Measurements from ENCODE around the gene HAP1. TPM values are rescaled to one million over a fixed set of nuclear protein-coding genes. Genes with fewer than 3 reads are reported as not detected.

HAP1 gene
- total and polyA plus RNA-seq, 8 donors: 0.31 to 0.85 (median 0.49) TPM; not detected in 4

DNA sequence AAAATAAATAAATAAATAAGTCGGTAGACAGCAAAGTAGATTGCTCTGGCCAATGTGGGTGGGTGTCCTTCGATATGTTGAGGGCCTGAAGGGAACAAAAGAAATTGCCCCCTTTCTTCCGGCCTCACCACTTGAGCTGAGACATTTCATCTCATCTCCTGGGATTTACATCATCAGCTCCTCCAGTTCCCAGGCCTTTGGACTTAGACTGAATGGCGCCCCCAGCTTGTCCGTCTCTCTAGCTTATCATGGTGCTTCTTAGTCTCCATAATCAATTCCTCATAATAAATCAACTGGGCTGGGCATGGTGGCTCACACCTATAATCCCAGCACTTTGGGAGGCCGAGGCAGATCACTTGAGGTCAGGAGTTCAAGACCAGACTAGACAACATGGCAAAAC is 13.8 kb upstream of the HAP1 start:
- no peak overlapping the region for H3K27ac ChIP-seq
- no peak for TF ChIP-seq POLR2A (IDR thresholded peaks at IDR 0.05)
- H3K9me3 ChIP-seq: no peaks in the 10 kb centered on the region
- peaks cover 0 to 14% (median 3%) of the 10 kb centered on the region in 4 donors for H3K36me3 ChIP-seq
- no peak for DNase-seq
- WGBS, 5 donors: 83 to 89% (median 88%) methylated on average over 6 of the region's 6 CpGs
- H3K4me1 ChIP-seq: no peaks in the 10 kb centered on the region
- H3K27me3 ChIP-seq: no peaks in the 10 kb centered on the region
- H3K4me3 ChIP-seq: no peak overlapping the region
- intact Hi-C loops (cut with DNase I; ENCODE audit: low total_unique reads): no loop called here

DNA sequence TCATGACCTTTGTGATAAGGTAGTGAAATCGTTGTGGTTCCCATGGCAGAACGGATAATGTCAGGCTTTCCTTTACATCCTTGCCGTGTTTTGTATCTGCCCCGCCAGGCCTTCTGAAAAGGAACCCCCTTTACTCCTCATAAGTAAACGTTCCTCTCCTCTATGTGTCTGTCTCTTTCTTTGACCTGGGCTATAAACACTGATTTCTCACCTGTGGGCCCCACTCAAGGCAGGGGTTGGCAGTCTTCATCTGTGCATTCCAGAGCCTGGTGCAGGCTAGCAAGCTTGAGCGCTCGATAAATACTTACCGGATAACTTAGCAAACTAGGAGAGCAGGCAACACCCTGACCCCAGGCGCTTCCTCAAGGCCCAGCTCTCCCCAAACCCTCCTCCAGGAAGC is 7.3 kb upstream of the HAP1 start:
- peaks cover 0 to 12% (median 8%) of the 10 kb centered on the region in 3 donors for H3K27me3 ChIP-seq
- no peak for TF ChIP-seq EP300 (IDR thresholded peaks at IDR 0.05)
- 76 to 81% (median 78%) methylated on average over 9 of the region's 9 CpGs for WGBS, 5 donors
- no peak overlapping the region for H3K4me3 ChIP-seq
- intact Hi-C loops (cut with DNase I; ENCODE audit: low total_unique reads): no loop called here
- no peaks in the 10 kb centered on the region for H3K36me3 ChIP-seq
- H3K4me1 ChIP-seq: peaks cover 0 to 6% (median 3%) of the 10 kb centered on the region in 4 donors
- H3K9me3 ChIP-seq: no peaks in the 10 kb centered on the region
- no peak overlapping the region for H3K27ac ChIP-seq
- no peak for DNase-seq

DNA sequence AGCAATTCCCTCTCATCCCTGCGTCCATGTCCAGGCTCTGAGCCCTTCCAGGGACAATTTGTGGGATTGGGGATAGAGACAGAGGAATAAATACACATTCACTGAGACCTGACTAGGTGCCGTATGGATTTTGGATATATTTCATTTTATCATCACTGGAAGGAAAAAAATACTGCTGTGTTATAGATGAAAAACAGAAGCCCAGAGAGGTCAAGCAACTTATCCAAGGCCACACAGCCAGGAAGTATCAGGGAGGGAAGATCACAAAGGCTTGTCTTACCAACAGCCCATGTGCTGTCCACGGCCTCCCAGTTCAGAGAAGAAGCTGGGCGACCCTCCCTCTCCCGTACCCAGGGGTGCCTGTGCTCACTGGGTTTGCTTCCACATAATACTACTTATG is 6.1 kb upstream of the HAP1 start:
- DNase-seq: no peak
- Histone ChIP-seq H3K4me1 (peaks cover 0 to 6% (median 3%) of the 10 kb centered on the region in 4 donors), H3K9me3 (no peaks in the 10 kb centered on the region), H3K27ac (no peak overlapping the region), H3K36me3 (no peaks in the 10 kb centered on the region), H3K4me3 (no peak overlapping the region), H3K27me3 (peaks cover 0 to 24% (median 18%) of the 10 kb centered on the region in 3 donors)
- no peak for TF ChIP-seq POLR2A (IDR thresholded peaks at IDR 0.05)
- TF ChIP-seq, protein P1, sequence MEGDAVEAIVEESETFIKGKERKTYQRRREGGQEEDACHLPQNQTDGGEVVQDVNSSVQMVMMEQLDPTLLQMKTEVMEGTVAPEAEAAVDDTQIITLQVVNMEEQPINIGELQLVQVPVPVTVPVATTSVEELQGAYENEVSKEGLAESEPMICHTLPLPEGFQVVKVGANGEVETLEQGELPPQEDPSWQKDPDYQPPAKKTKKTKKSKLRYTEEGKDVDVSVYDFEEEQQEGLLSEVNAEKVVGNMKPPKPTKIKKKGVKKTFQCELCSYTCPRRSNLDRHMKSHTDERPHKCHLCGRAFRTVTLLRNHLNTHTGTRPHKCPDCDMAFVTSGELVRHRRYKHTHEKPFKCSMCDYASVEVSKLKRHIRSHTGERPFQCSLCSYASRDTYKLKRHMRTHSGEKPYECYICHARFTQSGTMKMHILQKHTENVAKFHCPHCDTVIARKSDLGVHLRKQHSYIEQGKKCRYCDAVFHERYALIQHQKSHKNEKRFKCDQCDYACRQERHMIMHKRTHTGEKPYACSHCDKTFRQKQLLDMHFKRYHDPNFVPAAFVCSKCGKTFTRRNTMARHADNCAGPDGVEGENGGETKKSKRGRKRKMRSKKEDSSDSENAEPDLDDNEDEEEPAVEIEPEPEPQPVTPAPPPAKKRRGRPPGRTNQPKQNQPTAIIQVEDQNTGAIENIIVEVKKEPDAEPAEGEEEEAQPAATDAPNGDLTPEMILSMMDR (IDR thresholded peaks at IDR 0.05): no peak
- no peak for TF ChIP-seq EP300 (IDR thresholded peaks at IDR 0.05)
- TF ChIP-seq POLR2AphosphoS5 (IDR thresholded peaks at IDR 0.05): no peak
- 83 to 97% (median 91%) methylated on average over 5 of the region's 5 CpGs for WGBS, 5 donors
- intact Hi-C loops (cut with DNase I; ENCODE audit: low total_unique reads): no loop called here

DNA sequence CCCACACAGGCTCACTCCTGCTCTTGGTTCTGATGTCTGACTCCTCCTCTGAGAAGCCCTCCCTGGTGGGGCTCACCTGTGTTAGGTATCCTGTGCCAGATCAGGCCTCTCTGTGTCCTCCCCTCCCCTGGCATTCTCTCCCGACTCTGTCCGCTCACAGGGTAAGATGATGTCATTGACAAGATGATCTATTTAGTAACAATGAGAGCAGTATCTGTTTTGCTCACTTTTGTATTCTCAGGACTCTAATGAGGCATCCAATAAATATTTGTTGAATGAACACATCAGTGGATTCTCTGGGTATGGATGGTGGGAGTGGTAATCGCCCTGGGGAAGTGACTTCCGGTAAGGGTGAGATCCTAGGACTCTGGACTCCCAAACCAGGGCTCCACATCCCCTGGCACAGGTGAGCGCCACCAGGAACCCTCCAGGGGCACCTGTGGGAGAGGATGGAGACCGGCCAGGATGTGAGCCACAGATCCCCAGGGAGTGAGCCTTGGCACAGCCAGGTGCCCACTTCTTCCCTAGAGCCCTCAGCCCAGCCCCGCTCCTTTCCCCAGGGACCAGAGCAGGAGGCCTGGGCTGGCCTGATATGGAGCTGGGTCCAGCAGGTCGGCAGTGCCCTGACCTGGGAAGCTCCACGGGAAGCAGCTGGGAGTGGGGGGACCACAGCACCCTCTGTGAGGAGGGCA is 5.4 kb upstream of the HAP1 start:
- Histone ChIP-seq H3K4me3 (no peak overlapping the region), H3K27ac (no peak overlapping the region), H3K4me1 (peaks cover 3 to 12% (median 9%) of the 10 kb centered on the region in 4 donors), H3K27me3 (peaks cover 6 to 31% (median 25%) of the 10 kb centered on the region in 3 donors), H3K36me3 (no peaks in the 10 kb centered on the region), H3K9me3 (no peaks in the 10 kb centered on the region)
- WGBS, 5 donors: 68 to 85% (median 71%) methylated on average over 5 to 9 of the region's 9 CpGs
- DNase-seq: no peak
- intact Hi-C loops (cut with DNase I; ENCODE audit: low total_unique reads): loop anchor here (5.0 kb wide), 1 partner anchor 62 kb away; no protein-coding TSS in a partner anchor
- no peak for TF ChIP-seq POLR2A (IDR thresholded peaks at IDR 0.05)
- TF ChIP-seq EP300 (IDR thresholded peaks at IDR 0.05): no peak
- TF ChIP-seq POLR2AphosphoS5 (IDR thresholded peaks at IDR 0.05): no peak
- TF ChIP-seq, protein P1 (IDR thresholded peaks at IDR 0.05): no peak

DNA sequence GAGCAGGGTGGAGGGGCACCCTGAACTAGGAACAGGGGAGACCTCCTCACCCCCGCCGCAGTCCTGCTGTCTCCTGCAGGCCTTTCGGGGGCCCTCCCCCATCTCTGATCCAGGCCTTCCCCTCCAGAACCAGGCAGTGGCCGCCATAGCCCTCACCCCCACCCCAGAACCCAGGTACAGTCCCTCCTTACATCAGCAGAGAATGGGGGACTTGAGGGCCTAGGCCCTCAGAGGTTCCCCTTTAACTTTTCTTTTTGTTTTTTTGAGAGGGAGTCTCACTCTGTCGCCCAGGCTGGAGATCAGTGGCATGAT is 4.3 kb upstream of the HAP1 start:
- Histone ChIP-seq H3K4me3 (no peak overlapping the region), H3K4me1 (peaks cover 13 to 23% (median 19%) of the 10 kb centered on the region in 4 donors), H3K36me3 (no peaks in the 10 kb centered on the region), H3K27me3 (peaks cover 13 to 42% (median 35%) of the 10 kb centered on the region in 3 donors), H3K27ac (no peak overlapping the region), H3K9me3 (no peaks in the 10 kb centered on the region)
- intact Hi-C loops (cut with DNase I; ENCODE audit: low total_unique reads): loop anchor here (5.0 kb wide), 1 partner anchor 64 kb away; no protein-coding TSS in a partner anchor
- no peak for TF ChIP-seq POLR2AphosphoS5 (IDR thresholded peaks at IDR 0.05)
- TF ChIP-seq, protein P1 (IDR thresholded peaks at IDR 0.05): no peak
- TF ChIP-seq POLR2A (IDR thresholded peaks at IDR 0.05): no peak
- no peak for TF ChIP-seq EP300 (IDR thresholded peaks at IDR 0.05)
- 91 to 100% (median 96%) methylated on average over 2 to 5 of the region's 5 CpGs for WGBS, 5 donors
- DNase-seq: no peak

Measured in stomach (tissue), 9 donors.